SIG-M5 (cell line): Measurements from ENCODE around the gene SEPTIN10.
"Not testable (repeated sequence)": the region's sequence is repeated elsewhere in the genome, so short reads cannot be mapped to it uniquely, and the experiment has no call there.

Source experiments
- DNase-seq: peaks from one replicate; lab custom pipeline; 2025; lab: John Stamatoyannopoulos, UW

SEPTIN10 gene

GRCh38 chr2:109542384-109542783 is 71.4 kb downstream of the SEPTIN10 start:
- DNase-seq = no peak

DNA sequence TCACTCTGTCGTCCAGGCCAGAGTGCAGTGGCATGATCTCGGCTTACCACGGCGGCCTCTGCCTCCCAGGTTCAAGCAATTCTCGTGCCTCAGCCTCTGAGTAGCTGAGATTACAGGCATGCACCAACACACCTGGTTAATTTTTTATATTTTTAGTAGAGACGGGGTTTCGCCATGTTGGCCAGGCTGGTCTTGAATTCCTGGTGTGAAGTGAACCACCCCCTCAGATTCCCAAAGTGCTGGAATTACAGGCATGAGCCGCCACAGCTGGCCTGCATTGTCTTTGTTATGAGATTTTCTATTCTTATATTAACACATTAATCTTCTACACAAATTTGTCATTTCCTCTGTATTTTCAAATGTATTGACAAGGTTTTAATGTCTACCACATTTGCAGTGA is 75.2 kb downstream of the SEPTIN10 start:
- no peak for DNase-seq

GRCh38 chr2:109537565-109538222 is 76.1 kb downstream of the SEPTIN10 start:
- no peak for DNase-seq

- not testable (repeated sequence) for DNase-seq
Observed at GRCh38 chr2:109536556-109536955, 77.2 kb downstream of the SEPTIN10 start.

GRCh38 chr2:109535217-109535946 is 78.4 kb downstream of the SEPTIN10 start:
- DNase-seq = no peak

GRCh38 chr2:109533823-109534222 is 79.9 kb downstream of the SEPTIN10 start:
- no peak for DNase-seq

- DNase-seq = no peak
Observed at GRCh38 chr2:109532728-109533076, 81.1 kb downstream of the SEPTIN10 start.

GRCh38 chr2:109531896-109532727 is 81.7 kb downstream of the SEPTIN10 start:
- DNase-seq = no peak

DNA sequence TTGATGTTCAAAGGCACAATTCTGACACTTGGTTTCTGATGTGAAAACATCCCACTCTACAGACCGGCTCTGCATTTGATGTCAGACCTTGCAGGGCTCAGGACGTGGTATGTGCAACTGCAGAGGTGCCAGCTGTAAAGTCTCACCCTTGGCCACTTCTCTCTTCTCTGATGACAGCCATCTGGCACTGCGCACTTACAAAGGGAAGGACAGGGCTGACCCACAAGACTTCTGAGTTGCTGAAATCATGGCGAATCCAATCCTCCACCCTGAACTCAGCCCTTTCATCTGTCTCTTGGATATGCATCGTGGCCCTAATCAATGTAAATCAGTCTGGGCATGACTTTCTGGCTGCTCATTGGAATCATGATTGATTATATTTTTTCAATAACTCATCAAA is 82.5 kb downstream of the SEPTIN10 start:
- DNase-seq = no peak

DNA sequence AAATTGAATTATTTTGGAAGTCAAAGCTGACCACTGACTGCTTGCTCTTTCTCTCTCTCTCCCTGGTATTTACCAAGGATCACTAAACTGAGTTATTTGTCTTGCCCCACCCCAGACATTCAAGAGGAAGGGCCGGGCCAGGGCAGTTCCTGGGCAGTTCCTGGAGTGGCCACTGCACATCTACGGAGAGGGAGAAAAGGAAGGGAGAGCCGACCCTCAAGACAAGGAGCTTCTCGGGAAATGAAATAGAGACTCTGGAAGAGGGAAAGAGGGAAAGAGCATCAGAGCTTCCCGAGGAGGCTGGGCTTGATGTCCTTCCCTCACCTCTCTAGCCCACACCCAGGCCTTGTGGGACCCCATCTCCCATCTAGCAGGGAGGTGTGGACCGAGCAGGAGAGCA is 83.1 kb downstream of the SEPTIN10 start:
- DNase-seq = no peak

DNA sequence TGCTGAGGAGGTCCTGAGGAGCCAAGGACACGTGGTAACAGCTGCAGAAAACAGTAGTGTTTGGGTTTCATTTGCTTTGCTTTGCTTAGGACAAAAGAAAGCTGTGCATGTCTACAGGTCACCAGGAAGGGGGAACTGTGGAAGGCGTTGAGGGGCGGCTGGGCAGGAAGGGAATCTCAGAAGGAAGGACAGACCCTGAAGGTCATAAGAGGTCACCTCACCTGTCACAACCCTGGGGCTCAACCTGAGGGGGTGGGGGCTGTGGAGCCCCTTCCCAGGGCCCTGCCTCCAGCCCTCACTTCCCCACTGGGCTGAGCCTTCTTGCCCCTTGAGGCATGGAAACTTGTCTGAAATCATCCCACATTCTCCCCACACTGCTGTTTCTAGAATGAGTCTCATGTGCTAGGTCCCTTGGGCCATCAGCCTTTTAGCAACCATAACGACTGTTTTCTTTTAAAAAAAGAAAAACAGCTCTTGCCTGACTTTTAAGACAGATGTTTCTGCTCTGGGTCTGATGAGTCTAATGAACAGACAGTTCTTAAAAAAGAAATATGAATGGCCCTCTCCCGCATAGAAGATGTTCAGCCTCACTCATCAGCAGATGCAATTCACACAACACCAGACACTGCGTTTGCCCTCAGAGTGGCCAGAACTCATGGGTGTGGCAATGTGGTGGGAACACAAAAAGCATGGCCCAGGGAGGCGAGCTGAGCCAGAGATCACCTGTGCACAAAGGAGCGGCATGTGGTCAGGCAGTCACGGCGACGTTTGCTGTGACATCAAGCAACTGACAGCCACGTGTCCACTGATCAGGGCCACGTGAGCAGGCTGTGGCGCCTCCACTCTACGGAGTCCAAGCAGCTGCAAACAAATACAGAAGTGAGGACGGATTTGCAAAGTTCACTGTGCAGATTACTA is 84.0 kb downstream of the SEPTIN10 start:
- DNase-seq = no peak

DNA sequence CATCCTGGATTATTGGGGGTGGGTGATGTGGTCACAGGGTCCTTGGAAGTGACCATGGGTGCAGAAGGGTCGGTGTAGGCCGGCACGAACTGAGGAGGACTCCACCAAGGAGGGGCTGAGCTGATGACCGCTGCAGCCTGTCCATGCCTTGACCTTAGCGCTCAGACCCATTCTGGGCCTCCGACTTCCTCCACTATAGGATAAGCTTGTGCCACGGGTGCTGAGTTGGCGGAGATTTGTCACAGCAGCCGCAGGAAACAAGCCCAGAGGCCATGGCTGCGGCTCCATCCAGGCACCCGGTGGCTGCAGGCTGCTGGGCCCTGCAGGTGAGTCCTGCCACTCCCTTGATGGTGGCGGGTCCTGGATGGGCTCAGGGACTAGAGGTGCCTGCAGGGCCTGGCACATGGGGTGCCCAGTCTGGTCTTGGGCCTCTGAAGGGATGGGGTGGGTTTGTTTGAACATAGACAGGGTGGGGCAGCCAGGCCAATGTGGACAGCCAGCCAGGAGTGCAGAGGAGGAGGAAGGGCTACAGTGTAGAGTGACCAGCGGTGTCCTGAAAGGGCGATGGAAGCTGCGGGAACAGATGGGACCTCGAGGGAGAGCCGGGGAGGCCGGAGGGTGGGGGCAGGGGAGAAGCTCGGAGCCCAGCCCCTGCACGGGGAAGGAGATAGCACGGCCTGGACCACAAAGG is 84.8 kb downstream of the SEPTIN10 start:
- no peak for DNase-seq

- no peak for DNase-seq
Observed at GRCh38 chr2:109527846-109528705, 85.7 kb downstream of the SEPTIN10 start.

GRCh38 chr2:109527079-109527478 is 86.7 kb downstream of the SEPTIN10 start:
- DNase-seq = no peak

DNA sequence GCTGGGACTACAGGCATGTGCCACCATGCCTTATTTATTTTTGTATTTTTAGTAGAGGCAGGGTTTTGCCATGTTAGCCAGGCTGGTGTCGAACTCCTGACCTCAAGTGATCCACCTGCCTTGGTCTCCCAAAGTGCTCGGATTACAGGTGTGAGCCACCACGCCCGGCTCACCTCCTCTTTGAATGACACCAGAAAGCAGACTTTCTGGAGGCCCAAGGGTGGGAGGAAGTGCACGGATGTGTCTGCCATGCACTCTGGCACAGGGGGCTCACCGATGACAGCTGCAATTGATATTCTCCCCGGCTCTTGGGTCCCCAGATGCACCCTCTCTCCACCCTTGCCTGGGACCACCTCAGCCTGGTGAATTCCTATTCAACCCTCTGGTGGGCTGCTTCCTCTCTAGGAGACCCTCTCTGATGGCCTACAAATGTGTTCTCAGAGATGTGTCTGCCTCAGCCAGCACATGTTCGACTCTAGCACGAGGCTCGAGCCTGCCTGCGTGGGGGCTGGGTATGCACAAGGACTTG is 87.3 kb downstream of the SEPTIN10 start:
- no peak for DNase-seq

DNA sequence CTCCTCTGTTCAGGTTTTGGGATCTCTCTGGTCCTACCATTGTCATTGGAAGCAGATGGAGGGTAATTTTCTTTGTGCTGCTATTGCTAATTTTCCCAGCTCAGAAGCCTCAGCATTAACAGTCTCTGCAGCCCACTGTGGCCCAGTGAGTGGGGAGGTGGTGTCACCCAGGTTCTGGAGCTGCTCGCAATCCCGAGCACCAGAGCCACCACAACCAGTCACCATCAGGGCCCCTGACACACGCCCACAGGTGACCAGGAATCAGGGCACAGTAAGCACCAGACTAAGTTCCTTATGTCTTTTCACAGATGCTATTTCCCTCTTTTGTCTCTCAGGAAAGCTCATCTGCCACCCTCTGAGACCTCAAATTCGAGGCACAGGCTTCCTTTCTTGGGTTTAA is 87.9 kb downstream of the SEPTIN10 start:
- no peak for DNase-seq

DNA sequence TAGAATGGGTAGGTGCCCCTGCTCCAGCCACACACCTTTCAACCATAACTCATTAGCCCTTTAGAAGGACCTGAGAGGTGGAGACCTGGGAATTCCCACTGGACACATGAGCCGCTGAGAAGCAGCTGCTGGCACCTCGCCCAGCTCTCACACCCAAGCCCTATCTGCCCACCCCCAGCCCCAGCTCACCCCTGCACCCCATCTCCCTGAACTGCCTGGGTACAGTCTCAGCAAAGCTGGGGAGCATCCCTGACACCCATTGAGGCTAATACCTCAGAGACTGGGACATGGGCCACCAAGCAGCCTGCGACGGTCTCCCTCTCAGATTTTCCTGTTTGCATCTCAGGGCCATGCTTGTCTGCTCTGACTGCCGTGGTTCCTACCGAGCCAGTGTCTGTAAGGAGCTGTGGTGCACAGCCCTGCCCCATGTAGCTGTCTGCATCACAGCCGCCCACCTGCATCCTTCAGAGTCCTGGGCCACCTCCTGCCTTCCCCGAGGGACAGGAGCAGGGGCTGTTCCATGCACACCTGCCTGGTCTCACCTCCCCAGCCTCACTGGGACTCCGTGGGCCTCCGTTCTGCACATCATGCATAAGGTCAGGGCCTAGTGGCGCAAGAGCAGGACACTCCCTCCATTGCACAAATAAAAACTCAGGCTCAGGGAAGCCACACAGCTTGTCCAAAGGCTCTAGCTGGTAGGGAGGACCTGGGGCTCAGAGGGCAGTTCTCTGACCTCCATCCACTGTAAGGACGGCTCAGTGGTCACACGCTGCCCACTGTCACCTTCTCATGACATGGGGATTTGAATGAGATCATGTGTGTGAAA is 90.0 kb downstream of the SEPTIN10 start:
- no peak for DNase-seq

DNA sequence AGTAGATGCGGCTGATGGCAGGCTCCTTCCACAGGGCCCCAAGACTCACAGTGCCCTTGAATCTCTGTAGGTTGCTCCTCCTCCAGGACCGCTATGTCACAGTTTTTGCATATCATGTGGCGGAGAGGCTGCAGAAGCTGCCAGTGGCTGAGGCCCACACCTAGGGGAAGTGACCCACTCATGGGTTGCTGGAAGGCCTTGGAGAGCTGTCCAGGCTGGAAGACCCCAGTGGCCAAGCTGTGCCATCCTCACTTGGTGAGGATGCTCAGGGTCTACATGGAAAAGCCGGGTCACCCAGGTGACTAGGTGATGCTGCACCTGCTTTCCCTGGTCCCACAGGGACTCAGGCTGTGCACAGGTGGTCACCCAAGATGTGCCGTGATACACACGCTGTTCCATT is 90.6 kb downstream of the SEPTIN10 start:
- DNase-seq = no peak

GRCh38 chr2:109522063-109522374 is 91.7 kb downstream of the SEPTIN10 start:
- no peak for DNase-seq
